Esophagus squamous epithelium (tissue), 5 donors: ENCODE data around the gene ADAMTS2. TPM values are rescaled to one million over a fixed set of nuclear protein-coding genes. Genes with fewer than 3 reads are reported as not detected.

Experiments used
- DNase-seq: peaks from one replicate; lab custom pipeline; 2025; lab: John Stamatoyannopoulos, UW
- H3K27ac ChIP-seq, 4 donors: fragments of 200-600 bp; sonication (generic); one replicate each; pipeline ENCODE4 v1.5.1; 2016 to 2019; ENCODE audit warnings: mild to moderate bottlenecking in 1 of 4
- H3K27me3 ChIP-seq, 4 donors: fragments of 200-600 bp; sonication (generic); 1 replicate in 3 of 4; 2 replicates in 1 of 4; pipeline versions ENCODE4 v1.5.1 to v1.6.0; 2017 to 2021; ENCODE audit warnings: antibody characterized with exemption in 1 of 4
- H3K36me3 ChIP-seq, 3 donors: fragments of 200-600 bp; sonication (generic); one replicate each; pipeline ENCODE4 v1.5.1; 2016 to 2019
- H3K4me1 ChIP-seq, 3 donors: fragments of 200-600 bp; sonication (generic); one replicate each; pipeline ENCODE4 v1.5.1; 2017 to 2019
- H3K4me3 ChIP-seq, 4 donors: fragments of 200-600 bp; sonication (generic); 1 replicate in 3 of 4; 2 replicates in 1 of 4; pipeline ENCODE4 v1.5.1; 2016 to 2019; ENCODE audit warnings: mild to moderate bottlenecking in 2 of 4, moderate library complexity in 1 of 4
- H3K9me3 ChIP-seq, 3 donors: fragments of 200-600 bp; sonication (generic); one replicate each; pipeline ENCODE4 v1.5.1; 2016 to 2019
- CTCF ChIP-seq, 6 experiments: fragments of 450-650 bp in 4 of 6; fragments of 200-600 bp in 2 of 6; sonication (generic) in 2 of 6; IDR thresholded peaks; one replicate each; pipeline ENCODE4 v1.5.1; 2016 to 2019; ENCODE audit warnings: antibody characterized with exemption in 6 of 6, mild to moderate bottlenecking in 4 of 6, moderate library complexity in 4 of 6
- POLR2A ChIP-seq, 4 donors: fragments of 450-650 bp; IDR thresholded peaks; one replicate each; pipeline ENCODE4 v1.6.1; 2017; ENCODE audit warnings: antibody characterized with exemption in 4 of 4, mild to moderate bottlenecking in 4 of 4, moderate library complexity in 3 of 4
- WGBS, 2 donors: methylation state at CpG; one replicate each; pipeline ENCODE4 v1.1.5; 2018; 5-methylcytosine and 5-hydroxymethylcytosine counted together
- intact Hi-C: fragments of 100-400 bp; cut with DNase I; formaldehyde crosslinking; loops from one replicate; pipeline ENCODE4 v1.15.0; 2022
- total RNA-seq, 4 donors: library from RNA; depleted of rRNA; stranded (reverse); fragments of >200 nt; gene quantifications; one replicate each; pipeline ENCODE4 v1.1.0, GENCODE V29; 2016
- donor health status: DM: yes; HTN: yes; CAD: no.

The ADAMTS2 gene
- total RNA-seq, 4 donors from 2014 or later: 1.3 to 10.3 (median 5.2) TPM

- Histone ChIP-seq H3K36me3 (no peaks in the 10 kb centered on the region), H3K27me3 (peaks cover 0 to 25% (median 0%) of the 10 kb centered on the region in 4 donors), H3K27ac (no peak overlapping the region), H3K4me3 (no peak overlapping the region), H3K4me1 (peaks cover 0 to 13% (median 0%) of the 10 kb centered on the region in 3 donors), H3K9me3 (no peaks in the 10 kb centered on the region)
- 63 to 88% methylated on average over 3 to 4 of the region's 13 CpGs for WGBS, 2 donors
- TF ChIP-seq POLR2A (IDR thresholded peaks at IDR 0.05) (no peak), CTCF (IDR thresholded peaks at IDR 0.05) (no peak)
- DNase-seq: no peak
- intact Hi-C loops: no loop called here
Observed at GRCh38 chr5:179137016-179137642, 208.1 kb downstream of the ADAMTS2 start.

GRCh38 chr5:179135441-179136215 lies 209.6 kb downstream of the ADAMTS2 start:
- Histone ChIP-seq H3K27ac (no peak overlapping the region), H3K4me3 (no peak overlapping the region), H3K36me3 (peaks cover 0 to 2% (median 0%) of the 10 kb centered on the region in 3 donors), H3K4me1 (peaks cover 0 to 13% (median 0%) of the 10 kb centered on the region in 3 donors), H3K27me3 (peaks cover 0 to 25% (median 0%) of the 10 kb centered on the region in 4 donors), H3K9me3 (no peaks in the 10 kb centered on the region)
- intact Hi-C loops: no loop called here
- WGBS, 2 donors: 79 to 82% methylated on average over 5 to 9 of the region's 20 CpGs
- DNase-seq: no peak
- no peak for TF ChIP-seq POLR2A (IDR thresholded peaks at IDR 0.05)
- no peak for TF ChIP-seq CTCF (IDR thresholded peaks at IDR 0.05)

GRCh38 chr5:179135006-179135405 lies 210.3 kb downstream of the ADAMTS2 start:
- Histone ChIP-seq H3K27ac (no peak overlapping the region), H3K4me3 (no peak overlapping the region), H3K27me3 (peaks cover 0 to 25% (median 0%) of the 10 kb centered on the region in 4 donors), H3K36me3 (peaks cover 0 to 9% (median 0%) of the 10 kb centered on the region in 3 donors), H3K9me3 (no peaks in the 10 kb centered on the region), H3K4me1 (peaks cover 0 to 13% (median 0%) of the 10 kb centered on the region in 3 donors)
- 91 to 100% methylated on average over 2 to 7 of the region's 19 CpGs for WGBS, 2 donors
- intact Hi-C loops: no loop called here
- TF ChIP-seq POLR2A (IDR thresholded peaks at IDR 0.05) (no peak), CTCF (IDR thresholded peaks at IDR 0.05) (no peak)
- DNase-seq: no peak

GRCh38 chr5:179134511-179134910 lies 210.8 kb downstream of the ADAMTS2 start:
- WGBS, 2 donors: no CpG with 5 or more reads among the region's 16 CpGs
- Histone ChIP-seq H3K4me1 (peaks cover 0 to 13% (median 0%) of the 10 kb centered on the region in 3 donors), H3K9me3 (no peaks in the 10 kb centered on the region), H3K36me3 (peaks cover 0 to 14% (median 0%) of the 10 kb centered on the region in 3 donors), H3K4me3 (no peak overlapping the region), H3K27ac (no peak overlapping the region), H3K27me3 (peaks cover 0 to 22% (median 0%) of the 10 kb centered on the region in 4 donors)
- intact Hi-C loops: no loop called here
- TF ChIP-seq CTCF (IDR thresholded peaks at IDR 0.05): no peak
- DNase-seq: no peak
